ENCODE measurements around the gene ZEB2. TPM values are rescaled to one million over a fixed set of nuclear protein-coding genes. Genes with fewer than 3 reads are reported as not detected.

The ZEB2 gene
- total RNA-seq, 1 donor from 2014 or later = 88.5 TPM

GRCh38 chr2:144559242-144559641 lies 39.3 kb upstream of the ZEB2 start:
- TF ChIP-seq CTCF (conservative IDR thresholded peaks at IDR 0.05) = no peak
- Mint-ChIP-seq H3K9me3 (peaks cover 7% of the 10 kb centered on the region), H3K4me3 (no peak overlapping the region), H3K27me3 (peaks cover 10% of the 10 kb centered on the region), H3K4me1 (ENCODE audit: unreplicated experiment) (no peaks in the 10 kb centered on the region), H3K36me3 (no peaks in the 10 kb centered on the region), H3K27ac (no peak overlapping the region)
- no peak for DNase-seq (ENCODE audit: extremely low spot score, unreplicated experiment)

GRCh38 chr2:144554492-144555210 lies 34.7 kb upstream of the ZEB2 start:
- Mint-ChIP-seq H3K27me3 (peaks cover under 1% of the 10 kb centered on the region), H3K9me3 (peaks cover 5% of the 10 kb centered on the region), H3K4me3 (no peak overlapping the region), H3K27ac (no peak overlapping the region), H3K36me3 (no peaks in the 10 kb centered on the region), H3K4me1 (ENCODE audit: unreplicated experiment) (peaks cover 1% of the 10 kb centered on the region)
- TF ChIP-seq CTCF (conservative IDR thresholded peaks at IDR 0.05) = no peak
- no peak for DNase-seq (ENCODE audit: extremely low spot score, unreplicated experiment)

GRCh38 chr2:144553379-144553778 lies 33.5 kb upstream of the ZEB2 start:
- DNase-seq (ENCODE audit: extremely low spot score, unreplicated experiment) = no peak
- TF ChIP-seq CTCF (conservative IDR thresholded peaks at IDR 0.05) = no peak
- H3K27ac Mint-ChIP-seq = no peak overlapping the region
- H3K4me1 Mint-ChIP-seq (ENCODE audit: unreplicated experiment) = peaks cover 4% of the 10 kb centered on the region
- no peaks in the 10 kb centered on the region for H3K9me3 Mint-ChIP-seq
- H3K36me3 Mint-ChIP-seq = no peaks in the 10 kb centered on the region
- no peaks in the 10 kb centered on the region for H3K27me3 Mint-ChIP-seq
- H3K4me3 Mint-ChIP-seq = no peak overlapping the region

- no peaks in the 10 kb centered on the region for H3K27me3 Mint-ChIP-seq
- no peaks in the 10 kb centered on the region for H3K9me3 Mint-ChIP-seq
- no peak for DNase-seq (ENCODE audit: extremely low spot score, unreplicated experiment)
- H3K27ac Mint-ChIP-seq = no peak overlapping the region
- H3K4me3 Mint-ChIP-seq = no peak overlapping the region
- no peak for TF ChIP-seq CTCF (conservative IDR thresholded peaks at IDR 0.05)
- H3K4me1 Mint-ChIP-seq (ENCODE audit: unreplicated experiment) = peaks cover 9% of the 10 kb centered on the region
- H3K36me3 Mint-ChIP-seq = no peaks in the 10 kb centered on the region
These were observed 32.9 kb upstream of the ZEB2 start for GRCh38 chr2:144552821-144553220.

- DNase-seq (ENCODE audit: extremely low spot score, unreplicated experiment) = no peak
- Mint-ChIP-seq H3K36me3 (no peaks in the 10 kb centered on the region), H3K4me3 (no peak overlapping the region), H3K27me3 (peaks cover 8% of the 10 kb centered on the region), H3K4me1 (ENCODE audit: unreplicated experiment) (peaks cover 26% of the 10 kb centered on the region), H3K27ac (no peak overlapping the region), H3K9me3 (no peaks in the 10 kb centered on the region)
- TF ChIP-seq CTCF (conservative IDR thresholded peaks at IDR 0.05) = no peak
These were observed 31.0 kb upstream of the ZEB2 start for GRCh38 chr2:144550911-144551310.

Measured in type B pancreatic cell (in vitro differentiated cells).